ENCODE measurements around the gene FBXO4. TPM values are rescaled to one million over a fixed set of nuclear protein-coding genes. Genes with fewer than 3 reads are reported as not detected.

The FBXO4 gene
- total and polyA plus RNA-seq, 2 donors (not counting 1 experiment from before 2014, with no cell fraction given) = 7.6 to 17.9 TPM

- no peak for DNase-seq
- H3K4me1 Mint-ChIP-seq = no peaks in the 10 kb centered on the region
- H3K27ac Mint-ChIP-seq = no peak overlapping the region
- POLR2A ChIA-PET = no interaction called here
- CTCF ChIA-PET = no interaction called here
- no peaks in the 10 kb centered on the region for H4K20me1 ChIP-seq (ENCODE audit: control insufficient read depth, insufficient read depth, low read length, poor library complexity, severe bottlenecking)
- H3K27ac ChIP-seq (ENCODE audit: low read length in 2 of 2) = no peak overlapping the region
- no peak overlapping the region for H2AFZ ChIP-seq (ENCODE audit: insufficient read depth, low read depth, low read length, poor library complexity, severe bottlenecking)
- H3K4me3 Mint-ChIP-seq = no peak overlapping the region
- ATAC-seq (ENCODE audit: low read depth) = no peak
- no peaks in the 10 kb centered on the region for H3K79me2 ChIP-seq (ENCODE audit: control insufficient read depth, insufficient read depth, low read length)
- no peaks in the 10 kb centered on the region for H3K27me3 Mint-ChIP-seq
- no peak overlapping the region for H3K9ac ChIP-seq (ENCODE audit: low read length)
- 66% methylated on average over 4 of the region's 7 CpGs for WGBS (ENCODE audit: insufficient coverage)
- H3K4me2 ChIP-seq (replicated peaks; ENCODE audit: low read depth, low read length, poor library complexity, severe bottlenecking) = no peak overlapping the region
- no peaks in the 10 kb centered on the region for H3K27me3 ChIP-seq (replicated peaks in 1 of 4; ENCODE audit: control extremely low read depth in 1 of 4, control insufficient read depth in 3 of 4, insufficient read depth in 4 of 4, low read length in 3 of 4)
- no peak overlapping the region for H3K4me3 ChIP-seq (ENCODE audit: control extremely low read depth in 1 of 5, extremely low read depth in 1 of 5, insufficient read depth in 1 of 5, low read depth in 2 of 5, low read length in 4 of 5)
- H3K9me3 ChIP-seq (ENCODE audit: control extremely low read depth in 1 of 3, control insufficient read depth in 2 of 3, insufficient read depth in 1 of 3, low read length in 2 of 3) = peaks cover 0 to 11% (median 0%) of the 10 kb centered on the region in 3 donors
- H3K36me3 ChIP-seq (replicated peaks in 1 of 2; ENCODE audit: control extremely low read depth in 1 of 2, control insufficient read depth in 1 of 2, extremely low read depth in 1 of 2, insufficient read depth in 2 of 2, low read length in 1 of 2) = no peaks in the 10 kb centered on the region
- peaks cover 8% of the 10 kb centered on the region for H3K9me3 Mint-ChIP-seq (ENCODE audit: insufficient read depth)
- TF ChIP-seq, protein P1, sequence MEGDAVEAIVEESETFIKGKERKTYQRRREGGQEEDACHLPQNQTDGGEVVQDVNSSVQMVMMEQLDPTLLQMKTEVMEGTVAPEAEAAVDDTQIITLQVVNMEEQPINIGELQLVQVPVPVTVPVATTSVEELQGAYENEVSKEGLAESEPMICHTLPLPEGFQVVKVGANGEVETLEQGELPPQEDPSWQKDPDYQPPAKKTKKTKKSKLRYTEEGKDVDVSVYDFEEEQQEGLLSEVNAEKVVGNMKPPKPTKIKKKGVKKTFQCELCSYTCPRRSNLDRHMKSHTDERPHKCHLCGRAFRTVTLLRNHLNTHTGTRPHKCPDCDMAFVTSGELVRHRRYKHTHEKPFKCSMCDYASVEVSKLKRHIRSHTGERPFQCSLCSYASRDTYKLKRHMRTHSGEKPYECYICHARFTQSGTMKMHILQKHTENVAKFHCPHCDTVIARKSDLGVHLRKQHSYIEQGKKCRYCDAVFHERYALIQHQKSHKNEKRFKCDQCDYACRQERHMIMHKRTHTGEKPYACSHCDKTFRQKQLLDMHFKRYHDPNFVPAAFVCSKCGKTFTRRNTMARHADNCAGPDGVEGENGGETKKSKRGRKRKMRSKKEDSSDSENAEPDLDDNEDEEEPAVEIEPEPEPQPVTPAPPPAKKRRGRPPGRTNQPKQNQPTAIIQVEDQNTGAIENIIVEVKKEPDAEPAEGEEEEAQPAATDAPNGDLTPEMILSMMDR (IDR thresholded peaks at IDR 0.05) = no peak
- no peak for TF ChIP-seq EZH2 (IDR thresholded peaks at IDR 0.05; ENCODE audit: borderline replicate concordance, insufficient read depth, low read depth, low read length, poor library complexity, severe bottlenecking)
- intact Hi-C loops (cut with micrococcal nuclease) = no loop called here
- no peaks in the 10 kb centered on the region for H3K4me1 ChIP-seq (ENCODE audit: control insufficient read depth in 2 of 2, insufficient read depth in 2 of 2, low read length in 2 of 2)
Observed at GRCh38 chr5:41955432-41956024, 30.4 kb downstream of the FBXO4 start.

- Histone ChIP-seq H3K4me1 (ENCODE audit: control insufficient read depth in 2 of 2, insufficient read depth in 2 of 2, low read length in 2 of 2) (no peaks in the 10 kb centered on the region), H3K79me2 (ENCODE audit: control insufficient read depth, insufficient read depth, low read length) (no peaks in the 10 kb centered on the region), H3K4me3 (ENCODE audit: control extremely low read depth in 1 of 5, extremely low read depth in 1 of 5, insufficient read depth in 1 of 5, low read depth in 2 of 5, low read length in 4 of 5) (no peak overlapping the region), H3K9ac (ENCODE audit: low read length) (no peak overlapping the region), H3K9me3 (ENCODE audit: control extremely low read depth in 1 of 3, control insufficient read depth in 2 of 3, insufficient read depth in 1 of 3, low read length in 2 of 3) (peaks cover 0 to 19% (median 9%) of the 10 kb centered on the region in 3 donors), H3K27me3 (replicated peaks in 1 of 4; ENCODE audit: control extremely low read depth in 1 of 4, control insufficient read depth in 3 of 4, insufficient read depth in 4 of 4, low read length in 3 of 4) (no peaks in the 10 kb centered on the region), H3K4me2 (replicated peaks; ENCODE audit: low read depth, low read length, poor library complexity, severe bottlenecking) (no peak overlapping the region), H3K36me3 (replicated peaks in 1 of 2; ENCODE audit: control extremely low read depth in 1 of 2, control insufficient read depth in 1 of 2, extremely low read depth in 1 of 2, insufficient read depth in 2 of 2, low read length in 1 of 2) (no peaks in the 10 kb centered on the region), H3K27ac (ENCODE audit: low read length in 2 of 2) (no peak overlapping the region), H4K20me1 (ENCODE audit: control insufficient read depth, insufficient read depth, low read length, poor library complexity, severe bottlenecking) (no peaks in the 10 kb centered on the region), H2AFZ (ENCODE audit: insufficient read depth, low read depth, low read length, poor library complexity, severe bottlenecking) (no peak overlapping the region)
- Mint-ChIP-seq H3K27ac (no peak overlapping the region), H3K27me3 (no peaks in the 10 kb centered on the region), H3K4me3 (no peak overlapping the region), H3K9me3 (ENCODE audit: insufficient read depth) (peaks cover 17% of the 10 kb centered on the region), H3K4me1 (no peaks in the 10 kb centered on the region)
- intact Hi-C loops (cut with micrococcal nuclease) = no loop called here
- no peak for TF ChIP-seq EZH2 (IDR thresholded peaks at IDR 0.05; ENCODE audit: borderline replicate concordance, insufficient read depth, low read depth, low read length, poor library complexity, severe bottlenecking)
- TF ChIP-seq, protein P1 (IDR thresholded peaks at IDR 0.05) = no peak
- ATAC-seq (ENCODE audit: low read depth) (no peak), DNase-seq (no peak)
- WGBS (ENCODE audit: insufficient coverage) = no CpG with 5 or more reads among the region's 1 CpG
- POLR2A ChIA-PET = no interaction called here
- CTCF ChIA-PET = no interaction called here
Observed at GRCh38 chr5:41956943-41957342, 31.9 kb downstream of the FBXO4 start.
